Fibroblast of lung (primary cell): ENCODE data around the gene ZNRF3. TPM values are rescaled to one million over a fixed set of nuclear protein-coding genes. Genes with fewer than 3 reads are reported as not detected.

Experiments
- DNase-seq, 2 donors: peaks; one replicate each; pipeline versions ENCODE4 v3.0.0 to v3.0.0-alpha.2; 2010; ENCODE audit warnings: low read depth in 2 of 2
- H2AFZ ChIP-seq: 2 replicates; pipeline ENCODE4 v1.5.1; 2012; ENCODE audit warnings: low read length, control low read depth, inconsistent platforms
- H3K27ac ChIP-seq: 2 replicates; pipeline ENCODE4 v1.5.1; 2011; ENCODE audit warnings: low read length, control low read depth; ENCODE audit not compliant: insufficient read depth
- H3K27me3 ChIP-seq: 2 replicates; pipeline ENCODE4 v1.5.1; 2011; ENCODE audit warnings: mild to moderate bottlenecking, low read length; ENCODE audit not compliant: control insufficient read depth, insufficient read depth
- H3K36me3 ChIP-seq: 2 replicates; pipeline ENCODE4 v1.5.1; 2011; ENCODE audit warnings: low read length; ENCODE audit not compliant: control insufficient read depth, insufficient read depth
- H3K4me1 ChIP-seq: 2 replicates; pipeline ENCODE4 v1.5.1; 2011; ENCODE audit warnings: low read length; ENCODE audit not compliant: control insufficient read depth, insufficient read depth; ENCODE audit errors: extremely low read depth
- H3K4me2 ChIP-seq: 2 replicates; pipeline ENCODE4 v1.5.1; 2011; ENCODE audit warnings: low read length, control low read depth; ENCODE audit not compliant: insufficient read depth; ENCODE audit errors: extremely low read depth
- H3K4me3 ChIP-seq, 4 experiments: fragments of 200-600 bp in 1 of 4; sonication (generic) in 1 of 4; replicated peaks in 1 of 4; 2 replicates each; pipeline ENCODE4 v1.5.1; 2011 to 2016; ENCODE audit warnings: low read length in 4 of 4, low read depth in 3 of 4, mild to moderate bottlenecking in 3 of 4, control low read depth in 2 of 4, inconsistent platforms in 1 of 4, mixed read lengths in 1 of 4; ENCODE audit not compliant: insufficient read depth in 1 of 4; ENCODE audit errors: control extremely low read depth in 1 of 4
- H3K79me2 ChIP-seq: 2 replicates; pipeline ENCODE4 v1.5.1; 2012; ENCODE audit warnings: mild to moderate bottlenecking, low read length, inconsistent platforms; ENCODE audit not compliant: control insufficient read depth, insufficient read depth
- H3K9ac ChIP-seq: 2 replicates; pipeline ENCODE4 v1.5.1; 2011; ENCODE audit warnings: mild to moderate bottlenecking, low read length, control low read depth; ENCODE audit not compliant: insufficient read depth
- H3K9me3 ChIP-seq: 2 replicates; pipeline ENCODE4 v1.5.1; 2012; ENCODE audit warnings: low read depth, low read length; ENCODE audit not compliant: control insufficient read depth, insufficient read depth
- H4K20me1 ChIP-seq: 2 replicates; pipeline ENCODE4 v1.5.1; 2011; ENCODE audit warnings: low read length; ENCODE audit not compliant: control insufficient read depth, insufficient read depth; ENCODE audit errors: extremely low read depth
- CTCF ChIP-seq, 2 donors: IDR thresholded peaks in 1 of 2; conservative IDR thresholded peaks in 1 of 2; 1 replicate in 1 of 2; 2 replicates in 1 of 2; pipeline ENCODE4 v1.5.1; 2011 to 2012; ENCODE audit warnings: low read length in 2 of 2, control low read depth in 1 of 2, inconsistent platforms in 1 of 2, low read depth in 1 of 2, mild to moderate bottlenecking in 1 of 2
- EZH2 ChIP-seq: IDR thresholded peaks from 2 replicates; pipeline ENCODE4 v1.5.1; 2012; ENCODE audit warnings: low read length, control low read depth, mild to moderate bottlenecking; ENCODE audit errors: missing control alignments
- polyA plus RNA-seq, 2 donors: library from polyadenylated mRNA; depleted of rRNA in 1 of 2; stranded (reverse) in 1 of 2; unstranded in 1 of 2; fragments of >200 nt; gene quantifications; 2 replicates each; pipeline ENCODE4 v1.2.1, GENCODE V29; 2011 to 2012; ENCODE audit warnings: missing spikeins in 1 of 2
- total RNA-seq: library from RNA; depleted of rRNA; stranded (reverse); fragments of >200 nt; gene quantifications from 2 replicates; pipeline ENCODE4 v1.2.1, GENCODE V29; 2014

Gene ZNRF3
- total and polyA plus RNA-seq, 2 donors (not counting 1 experiment from before 2014, with no cell fraction given): 1.1 to 2.6 TPM

- peak overlapping the region; percentile 20 to 52 (median 40) for H3K4me3 ChIP-seq
- no peaks in the 10 kb centered on the region for H3K9me3 ChIP-seq
- peaks cover 17% of the 10 kb centered on the region for H3K4me1 ChIP-seq
- no peaks in the 10 kb centered on the region for H3K27me3 ChIP-seq
- peak overlapping the region; percentile 65 for H3K9ac ChIP-seq
- no peaks in the 10 kb centered on the region for H4K20me1 ChIP-seq
- no peaks in the 10 kb centered on the region for H3K79me2 ChIP-seq
- DNase-seq: peak; percentile 95 to 99
- peak overlapping the region; percentile 79 for H3K4me2 ChIP-seq
- TF ChIP-seq CTCF (conservative IDR thresholded peaks at IDR 0.05 in 1 of 2, IDR thresholded peaks at IDR 0.05 in 1 of 2; ENCODE audit: low read depth in 1 of 2, low read length in 2 of 2): peak; percentile 12 to 16
- TF ChIP-seq EZH2: no peak
- peak overlapping the region; percentile 98 for H3K27ac ChIP-seq
- H3K36me3 ChIP-seq: no peaks in the 10 kb centered on the region
- peak overlapping the region; percentile 65 for H2AFZ ChIP-seq
Measured at GRCh38 chr22:29031227-29032011, 148.0 kb downstream of the ZNRF3 start.

- DNase-seq: no peak
- no peaks in the 10 kb centered on the region for H3K9me3 ChIP-seq
- peak overlapping the region; percentile 65 for H2AFZ ChIP-seq
- H4K20me1 ChIP-seq: no peaks in the 10 kb centered on the region
- peak overlapping the region; percentile 65 for H3K9ac ChIP-seq
- H3K27me3 ChIP-seq: no peaks in the 10 kb centered on the region
- no peaks in the 10 kb centered on the region for H3K36me3 ChIP-seq
- H3K79me2 ChIP-seq: no peaks in the 10 kb centered on the region
- peak in 1 of 2 donors; percentile 4 for TF ChIP-seq CTCF (conservative IDR thresholded peaks at IDR 0.05 in 1 of 2, IDR thresholded peaks at IDR 0.05 in 1 of 2; ENCODE audit: low read depth in 1 of 2, low read length in 2 of 2)
- no peak for TF ChIP-seq EZH2
- H3K4me3 ChIP-seq: peak overlapping the region in 3 of 4 experiments; percentile 32 to 45 (median 34)
- H3K27ac ChIP-seq: peak overlapping the region; percentile 98
- H3K4me1 ChIP-seq: peaks cover 17% of the 10 kb centered on the region
- H3K4me2 ChIP-seq: peak overlapping the region; percentile 79
Measured at GRCh38 chr22:29032014-29032475, 148.7 kb downstream of the ZNRF3 start.

GRCh38 chr22:29032584-29032983 is 149.2 kb downstream of the ZNRF3 start:
- no peak overlapping the region for H2AFZ ChIP-seq
- no peaks in the 10 kb centered on the region for H3K9me3 ChIP-seq
- no peak overlapping the region for H3K4me2 ChIP-seq
- H3K27me3 ChIP-seq: no peaks in the 10 kb centered on the region
- no peak overlapping the region for H3K9ac ChIP-seq
- H3K79me2 ChIP-seq: no peaks in the 10 kb centered on the region
- H3K27ac ChIP-seq: peak overlapping the region; percentile 98
- H3K36me3 ChIP-seq: no peaks in the 10 kb centered on the region
- peaks cover 17% of the 10 kb centered on the region for H3K4me1 ChIP-seq
- no peaks in the 10 kb centered on the region for H4K20me1 ChIP-seq
- DNase-seq: peak; percentile 30 to 34
- TF ChIP-seq EZH2 (no peak), CTCF (conservative IDR thresholded peaks at IDR 0.05 in 1 of 2, IDR thresholded peaks at IDR 0.05 in 1 of 2; ENCODE audit: low read depth in 1 of 2, low read length in 2 of 2) (no peak)
- H3K4me3 ChIP-seq: no peak overlapping the region
